HG03520 (cell line): ENCODE results near the gene EIF2S3.
"Not testable (repeated sequence)": the region's sequence is repeated elsewhere in the genome, so short reads cannot be mapped to it uniquely, and the experiment has no call there.

Experiments used
- ATAC-seq: cut with Tn5 transposase; IDR thresholded peaks from one replicate; pipeline ENCODE4 v1.9.1; 2021; ENCODE audit warnings: mild to moderate bottlenecking, moderate library complexity; ENCODE audit not compliant: unreplicated experiment

Gene EIF2S3

GRCh38 chrX:24054182-24055042, at the start of gene EIF2S3:
Gene EIF2S3 (plus strand): TSS chrX:24054956. CDS start chrX:24054969, 13 bp downstream.
- ATAC-seq, result peak; percentile 89

- no peak for ATAC-seq
Observed at GRCh38 chrX:24005028-24005427, 49.7 kb upstream of the EIF2S3 start.

GRCh38 chrX:24005867-24006266, 48.9 kb upstream of the EIF2S3 start:
- no peak for ATAC-seq

GRCh38 chrX:24012266-24012665, 42.5 kb upstream of the EIF2S3 start:
- ATAC-seq, result no peak

- ATAC-seq, result no peak
Observed at GRCh38 chrX:24014388-24015018, 40.3 kb upstream of the EIF2S3 start.

GRCh38 chrX:24017674-24018073, 37.1 kb upstream of the EIF2S3 start:
- no peak for ATAC-seq

- no peak for ATAC-seq
Observed at GRCh38 chrX:24018809-24019208, 35.9 kb upstream of the EIF2S3 start.

- ATAC-seq, result no peak
Observed at GRCh38 chrX:24019448-24019847, 35.3 kb upstream of the EIF2S3 start.

GRCh38 chrX:24020306-24020876, 34.4 kb upstream of the EIF2S3 start:
- no peak for ATAC-seq

GRCh38 chrX:24023544-24023943, 31.2 kb upstream of the EIF2S3 start:
- ATAC-seq, result no peak

- ATAC-seq, result no peak
Observed at GRCh38 chrX:24023972-24024669, 30.6 kb upstream of the EIF2S3 start.

GRCh38 chrX:24024819-24025740, 29.7 kb upstream of the EIF2S3 start:
- peak; percentile 84 for ATAC-seq

GRCh38 chrX:24025741-24026403, 28.9 kb upstream of the EIF2S3 start:
- ATAC-seq, result peak; percentile 18

GRCh38 chrX:24026432-24026831, 28.3 kb upstream of the EIF2S3 start:
- no peak for ATAC-seq

- ATAC-seq, result no peak
Observed at GRCh38 chrX:24027086-24027485, 27.7 kb upstream of the EIF2S3 start, which contains the start of gene KLHL15. Gene KLHL15 (minus strand): TSS chrX:24027186. CDS start chrX:24006693, 20,493 bp downstream.

GRCh38 chrX:24027985-24028384, 26.8 kb upstream of the EIF2S3 start:
- no peak for ATAC-seq

GRCh38 chrX:24030597-24030996, 24.2 kb upstream of the EIF2S3 start:
- ATAC-seq, result no peak

GRCh38 chrX:24034485-24034884, 20.3 kb upstream of the EIF2S3 start:
- no peak for ATAC-seq

GRCh38 chrX:24037729-24038128, 17.0 kb upstream of the EIF2S3 start:
- ATAC-seq, result no peak

- ATAC-seq, result not testable (repeated sequence)
Observed at GRCh38 chrX:24046060-24046459, 8.7 kb upstream of the EIF2S3 start.
